Measurements from ENCODE around the gene TOR1A.

The TOR1A gene

DNA sequence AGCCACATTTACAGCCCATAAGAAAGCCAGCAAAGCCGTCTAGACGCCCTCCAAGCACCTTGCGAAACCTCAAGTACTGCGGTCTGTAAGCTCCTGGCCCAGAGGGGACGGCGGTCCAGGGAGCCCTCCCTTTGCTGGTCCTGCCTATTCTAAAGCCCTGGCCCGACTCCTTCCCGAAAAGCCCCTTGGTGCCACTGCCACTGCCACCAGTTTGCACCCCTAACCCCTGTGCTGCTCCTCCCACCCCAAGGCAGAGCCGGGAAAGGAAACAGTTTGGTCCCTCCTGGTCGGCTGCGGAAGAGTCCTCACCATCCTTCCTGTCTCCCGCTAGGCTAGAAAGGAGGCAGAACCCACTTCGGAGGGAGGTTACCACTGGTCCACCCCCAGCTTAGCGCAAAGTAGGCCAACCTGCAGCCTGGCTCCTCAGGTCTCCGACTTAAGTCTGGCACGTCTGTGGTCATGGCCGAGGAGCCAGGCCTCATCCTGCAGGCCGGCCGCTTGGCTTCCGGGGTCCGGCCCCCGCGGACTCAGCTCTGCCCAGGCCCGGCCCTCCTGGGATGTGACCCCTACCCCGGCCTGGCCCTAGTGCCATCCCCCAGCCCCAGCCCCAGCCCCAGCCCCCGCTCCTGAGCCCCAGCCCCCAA, 916 bp downstream of the TOR1A start:
- TF ChIP-seq, protein P1, sequence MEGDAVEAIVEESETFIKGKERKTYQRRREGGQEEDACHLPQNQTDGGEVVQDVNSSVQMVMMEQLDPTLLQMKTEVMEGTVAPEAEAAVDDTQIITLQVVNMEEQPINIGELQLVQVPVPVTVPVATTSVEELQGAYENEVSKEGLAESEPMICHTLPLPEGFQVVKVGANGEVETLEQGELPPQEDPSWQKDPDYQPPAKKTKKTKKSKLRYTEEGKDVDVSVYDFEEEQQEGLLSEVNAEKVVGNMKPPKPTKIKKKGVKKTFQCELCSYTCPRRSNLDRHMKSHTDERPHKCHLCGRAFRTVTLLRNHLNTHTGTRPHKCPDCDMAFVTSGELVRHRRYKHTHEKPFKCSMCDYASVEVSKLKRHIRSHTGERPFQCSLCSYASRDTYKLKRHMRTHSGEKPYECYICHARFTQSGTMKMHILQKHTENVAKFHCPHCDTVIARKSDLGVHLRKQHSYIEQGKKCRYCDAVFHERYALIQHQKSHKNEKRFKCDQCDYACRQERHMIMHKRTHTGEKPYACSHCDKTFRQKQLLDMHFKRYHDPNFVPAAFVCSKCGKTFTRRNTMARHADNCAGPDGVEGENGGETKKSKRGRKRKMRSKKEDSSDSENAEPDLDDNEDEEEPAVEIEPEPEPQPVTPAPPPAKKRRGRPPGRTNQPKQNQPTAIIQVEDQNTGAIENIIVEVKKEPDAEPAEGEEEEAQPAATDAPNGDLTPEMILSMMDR (IDR thresholded peaks at IDR 0.05; ENCODE audit: low read length, missing control alignments): no peak
- peak; percentile 37 for DNase-seq (ENCODE audit: low read depth)
- peak overlapping the region; percentile 78 for H3K4me3 ChIP-seq (replicated peaks; ENCODE audit: low read depth, low read length)

DNA sequence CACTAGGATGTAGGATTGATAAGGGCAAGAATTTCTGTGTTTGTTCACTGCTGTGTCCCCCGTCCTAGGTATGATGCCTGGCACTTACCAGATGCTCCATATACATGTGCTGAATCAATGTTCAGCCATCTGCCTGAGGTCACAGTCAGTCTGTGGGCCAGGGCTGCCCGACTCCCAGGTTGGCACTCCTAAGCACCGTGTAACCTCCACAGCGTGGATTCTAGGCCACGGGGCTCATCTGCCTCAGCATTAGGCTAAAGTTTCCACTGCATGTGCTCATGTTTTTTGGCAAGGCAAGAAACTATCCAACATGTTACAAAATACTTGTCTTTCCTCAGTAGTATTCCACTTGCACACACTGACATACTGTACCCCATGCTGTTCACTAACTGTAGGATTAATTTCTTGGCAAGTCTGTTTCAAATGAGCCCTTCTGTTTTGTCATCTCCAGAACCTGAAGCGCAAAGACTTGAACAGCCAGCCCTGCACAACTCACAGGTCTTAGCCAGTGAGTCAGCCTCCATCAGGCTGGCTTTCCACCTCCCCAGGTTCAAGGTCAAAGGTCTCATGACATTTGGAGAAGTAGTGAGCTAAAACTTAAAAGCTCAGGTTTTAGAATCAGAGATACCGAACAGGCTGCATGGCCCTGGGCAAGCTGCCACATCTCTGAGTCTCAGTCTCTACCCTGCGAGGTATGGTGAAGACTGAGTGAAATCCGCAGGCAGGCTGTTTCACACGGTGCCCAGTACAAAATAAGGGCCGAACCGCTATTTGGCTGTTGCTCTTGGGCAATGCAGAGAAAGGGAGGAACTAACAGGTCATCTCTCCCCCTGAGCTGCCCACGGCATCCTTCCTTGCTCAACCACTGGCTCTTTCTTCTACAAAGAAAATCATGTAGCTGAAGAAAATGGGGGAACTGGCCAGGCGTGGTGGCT, 7.2 kb downstream of the TOR1A start:
- TF ChIP-seq, protein P1 (IDR thresholded peaks at IDR 0.05; ENCODE audit: low read length, missing control alignments): no peak
- H3K4me3 ChIP-seq (replicated peaks; ENCODE audit: low read depth, low read length): no peak overlapping the region
- DNase-seq (ENCODE audit: low read depth): no peak

DNA sequence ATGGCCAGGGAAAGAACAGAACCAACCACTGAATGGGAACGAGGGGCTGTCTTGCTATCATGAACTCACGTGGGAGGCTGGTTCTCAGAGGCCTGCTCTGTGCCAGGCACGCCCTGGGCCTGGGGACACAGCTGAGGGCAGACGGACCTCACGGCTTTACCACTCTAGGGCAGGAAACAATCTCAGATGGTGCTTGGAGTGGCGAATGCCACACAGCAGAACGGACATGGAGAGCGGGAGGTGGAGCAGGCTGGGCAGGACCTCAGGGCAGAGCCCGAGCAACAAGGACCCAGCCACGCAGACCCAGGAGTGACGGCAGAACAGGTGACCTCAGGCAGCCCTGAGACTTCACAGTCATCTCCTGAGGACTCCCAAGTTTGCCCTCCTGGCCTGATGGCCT, 8.7 kb downstream of the TOR1A start:
- TF ChIP-seq, protein P1 (IDR thresholded peaks at IDR 0.05; ENCODE audit: low read length, missing control alignments): no peak
- DNase-seq (ENCODE audit: low read depth): no peak
- H3K4me3 ChIP-seq (replicated peaks; ENCODE audit: low read depth, low read length): no peak overlapping the region

DNA sequence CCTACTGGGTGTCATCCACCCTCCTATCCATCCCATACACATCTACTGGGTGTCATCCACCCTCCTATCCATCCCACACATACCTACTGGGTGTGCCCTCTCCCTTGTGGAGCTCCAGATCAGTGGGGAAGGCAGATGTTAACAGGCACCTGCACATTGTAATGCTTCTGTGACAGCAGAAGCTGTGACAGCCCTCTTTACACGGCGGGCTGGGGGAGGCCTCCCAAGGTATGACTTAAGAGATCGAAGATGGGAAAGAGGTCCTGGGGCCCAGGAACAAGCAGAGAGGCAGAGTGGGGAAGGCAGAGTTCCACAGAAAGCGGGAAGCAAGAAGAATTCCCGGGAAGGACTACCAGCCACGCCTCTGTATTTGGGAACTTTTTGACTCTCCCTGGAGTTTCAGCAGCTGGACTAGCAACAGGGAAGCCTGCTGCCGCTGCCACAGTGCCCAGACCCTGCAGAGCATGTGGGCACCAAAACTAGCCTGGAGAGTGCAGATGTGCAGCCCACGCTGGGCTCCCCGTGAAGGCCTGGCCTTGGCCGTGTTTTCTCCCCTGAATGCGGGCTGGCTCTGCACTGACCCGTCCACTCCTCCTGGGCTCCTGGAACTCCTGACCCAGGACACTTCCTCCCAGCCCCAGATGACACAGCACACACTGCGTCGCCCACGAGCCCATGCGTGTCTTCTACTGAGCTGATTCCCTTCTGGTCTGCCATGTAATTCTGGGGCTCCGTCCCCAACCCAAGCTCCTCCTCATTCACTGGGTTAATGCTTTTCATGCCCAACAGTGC, 9.3 kb downstream of the TOR1A start:
- no peak for DNase-seq (ENCODE audit: low read depth)
- no peak overlapping the region for H3K4me3 ChIP-seq (replicated peaks; ENCODE audit: low read depth, low read length)
- TF ChIP-seq, protein P1 (IDR thresholded peaks at IDR 0.05; ENCODE audit: low read length, missing control alignments): no peak

DNA sequence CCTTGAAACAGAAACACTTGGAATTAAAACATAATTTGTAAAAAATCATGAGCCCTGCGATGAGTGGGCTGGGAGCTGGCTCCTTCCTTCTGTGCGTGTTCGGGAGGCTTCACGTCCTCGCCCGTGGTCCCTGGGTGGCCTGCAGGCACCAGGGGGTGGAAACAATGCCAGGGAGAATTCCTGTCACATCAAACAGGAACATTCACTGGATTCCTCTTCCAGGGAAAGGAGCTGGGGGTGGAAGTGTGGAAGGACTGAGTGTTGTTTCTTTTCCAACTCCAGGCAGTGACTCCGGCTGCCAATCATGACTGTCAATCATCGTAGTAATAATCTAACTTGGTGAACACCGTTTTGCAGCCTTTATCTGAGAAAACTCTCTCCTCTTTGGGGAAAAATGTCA, 10.3 kb downstream of the TOR1A start:
- TF ChIP-seq, protein P1 (IDR thresholded peaks at IDR 0.05; ENCODE audit: low read length, missing control alignments): no peak
- no peak overlapping the region for H3K4me3 ChIP-seq (replicated peaks; ENCODE audit: low read depth, low read length)
- no peak for DNase-seq (ENCODE audit: low read depth)

DNA sequence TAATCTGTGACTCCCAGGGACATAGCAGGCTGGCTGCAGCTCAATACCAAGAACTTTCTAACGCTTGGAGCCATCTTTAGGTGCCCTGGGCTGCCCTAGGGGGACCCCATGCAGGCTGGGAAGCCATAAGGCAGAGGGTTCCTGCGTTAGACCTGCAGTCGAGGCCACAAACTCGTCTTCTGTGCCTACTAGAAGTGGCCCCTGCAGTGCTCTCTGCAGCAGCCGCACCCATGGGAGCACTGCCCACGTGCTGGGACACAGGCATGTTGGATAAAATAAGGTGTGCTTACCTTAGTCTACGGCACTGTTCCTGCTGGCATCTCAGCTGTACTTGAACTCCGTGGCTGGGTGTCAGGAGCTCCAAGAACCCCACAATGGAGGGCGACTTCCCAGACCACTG, 11.6 kb downstream of the TOR1A start:
- no peak overlapping the region for H3K4me3 ChIP-seq (replicated peaks; ENCODE audit: low read depth, low read length)
- no peak for DNase-seq (ENCODE audit: low read depth)
- TF ChIP-seq, protein P1 (IDR thresholded peaks at IDR 0.05; ENCODE audit: low read length, missing control alignments): no peak
